ENCODE results near the gene ELMO2.

GRCh38 chr20:46433051-46433450, 26.6 kb upstream of the ELMO2 start:
- TF ChIP-seq EP300 (IDR thresholded peaks at IDR 0.05) (no peak), CTCF (IDR thresholded peaks at IDR 0.05) (no peak), POLR2AphosphoS5 (IDR thresholded peaks at IDR 0.05) (no peak), POLR2A (IDR thresholded peaks at IDR 0.05) (no peak)
